ENCODE data around the gene EIF2S1. TPM values are rescaled to one million over a fixed set of nuclear protein-coding genes. Genes with fewer than 3 reads are reported as not detected.

Gene EIF2S1
- polyA plus RNA-seq, 1 donor from 2014 or later: 108 TPM

- Histone ChIP-seq H4K20me1 (ENCODE audit: insufficient read depth) (no peaks in the 10 kb centered on the region), H3K9me2 (ENCODE audit: insufficient read depth, low read length) (no peaks in the 10 kb centered on the region), H3K4me3 (ENCODE audit: low read length) (no peak overlapping the region), H3K4me2 (ENCODE audit: low read length) (no peak overlapping the region), H3K27ac (ENCODE audit: low read length) (no peak overlapping the region), H3K9ac (ENCODE audit: low read length) (no peak overlapping the region), H3F3A (ENCODE audit: insufficient read depth, low read length, poor library complexity, severe bottlenecking) (no peaks in the 10 kb centered on the region), H3K27me3 (ENCODE audit: insufficient read depth, low read depth, low read length) (no peaks in the 10 kb centered on the region), H2AFZ (ENCODE audit: low read depth, low read length) (no peak overlapping the region), H3K79me2 (replicated peaks; ENCODE audit: insufficient read depth, low read length) (no peaks in the 10 kb centered on the region), H3K36me3 (ENCODE audit: insufficient read depth, low read length) (no peaks in the 10 kb centered on the region), H3K9me3 (ENCODE audit: low read length) (no peaks in the 10 kb centered on the region)
- TF ChIP-seq RAD21 (conservative IDR thresholded peaks at IDR 0.05) (no peak), EZH2 (IDR thresholded peaks at IDR 0.05; ENCODE audit: borderline replicate concordance, insufficient read depth, low read length, poor library complexity, severe bottlenecking) (no peak), TAF1 (IDR thresholded peaks at IDR 0.05; ENCODE audit: low read depth) (no peak), POLR2AphosphoS5 (IDR thresholded peaks at IDR 0.05) (no peak), CTCF (IDR thresholded peaks at IDR 0.05; ENCODE audit: poor library complexity, severe bottlenecking) (no peak), EP300 (conservative IDR thresholded peaks at IDR 0.05; ENCODE audit: poor library complexity, severe bottlenecking) (no peak), REST (IDR thresholded peaks at IDR 0.05; ENCODE audit: borderline replicate concordance) (no peak), MXI1 (conservative IDR thresholded peaks at IDR 0.05; ENCODE audit: poor library complexity, severe bottlenecking) (no peak), SMC3 (conservative IDR thresholded peaks at IDR 0.05; ENCODE audit: poor library complexity) (no peak)
Observed at GRCh38 chr14:67397536-67397935, 37.4 kb downstream of the EIF2S1 start.

- TF ChIP-seq REST (IDR thresholded peaks at IDR 0.05; ENCODE audit: borderline replicate concordance) (no peak), CTCF (IDR thresholded peaks at IDR 0.05; ENCODE audit: poor library complexity, severe bottlenecking) (no peak), TAF1 (IDR thresholded peaks at IDR 0.05; ENCODE audit: low read depth) (no peak), RAD21 (conservative IDR thresholded peaks at IDR 0.05) (no peak), EZH2 (IDR thresholded peaks at IDR 0.05; ENCODE audit: borderline replicate concordance, insufficient read depth, low read length, poor library complexity, severe bottlenecking) (no peak), MXI1 (conservative IDR thresholded peaks at IDR 0.05; ENCODE audit: poor library complexity, severe bottlenecking) (no peak), POLR2AphosphoS5 (IDR thresholded peaks at IDR 0.05) (no peak), EP300 (conservative IDR thresholded peaks at IDR 0.05; ENCODE audit: poor library complexity, severe bottlenecking) (no peak), SMC3 (conservative IDR thresholded peaks at IDR 0.05; ENCODE audit: poor library complexity) (no peak)
- H3F3A ChIP-seq (ENCODE audit: insufficient read depth, low read length, poor library complexity, severe bottlenecking): no peaks in the 10 kb centered on the region
- H4K20me1 ChIP-seq (ENCODE audit: insufficient read depth): no peaks in the 10 kb centered on the region
- H3K79me2 ChIP-seq (replicated peaks; ENCODE audit: insufficient read depth, low read length): no peaks in the 10 kb centered on the region
- no peaks in the 10 kb centered on the region for H3K27me3 ChIP-seq (ENCODE audit: insufficient read depth, low read depth, low read length)
- H3K9ac ChIP-seq (ENCODE audit: low read length): no peak overlapping the region
- H3K9me2 ChIP-seq (ENCODE audit: insufficient read depth, low read length): no peaks in the 10 kb centered on the region
- H3K4me3 ChIP-seq (ENCODE audit: low read length): no peak overlapping the region
- no peak overlapping the region for H3K4me2 ChIP-seq (ENCODE audit: low read length)
- H3K27ac ChIP-seq (ENCODE audit: low read length): no peak overlapping the region
- no peak overlapping the region for H2AFZ ChIP-seq (ENCODE audit: low read depth, low read length)
- no peaks in the 10 kb centered on the region for H3K36me3 ChIP-seq (ENCODE audit: insufficient read depth, low read length)
- H3K9me3 ChIP-seq (ENCODE audit: low read length): no peaks in the 10 kb centered on the region
Observed at GRCh38 chr14:67400434-67400833, 40.3 kb downstream of the EIF2S1 start.
